HAP-1 (cell line): ENCODE results near the gene JPH2.

ENCODE experiments used
- DNase-seq, 2 experiments: peaks; one replicate each; pipeline ENCODE4 v3.0.0-alpha.2; 2016 to 2020; ENCODE audit warnings: low spot score in 2 of 2
- H3K27me3 ChIP-seq: fragments of 250-450 bp; sonication (Bioruptor Pico); 2 replicates; pipeline ENCODE4 v1.5.1; 2020; ENCODE audit warnings: low read depth, mild to moderate bottlenecking, moderate library complexity
- H3K36me3 ChIP-seq: fragments of 250-450 bp; sonication (Bioruptor Pico); replicated peaks from 2 replicates; pipeline ENCODE4 v1.5.1; 2020; ENCODE audit warnings: mild to moderate bottlenecking
- H3K4me1 ChIP-seq: fragments of 250-450 bp; sonication (Bioruptor Pico); 2 replicates; pipeline ENCODE4 v1.5.1; 2020; ENCODE audit warnings: mild to moderate bottlenecking
- H3K4me3 ChIP-seq: fragments of 250-450 bp; sonication (Bioruptor Pico); 2 replicates; pipeline ENCODE4 v1.5.1; 2020; ENCODE audit warnings: mild to moderate bottlenecking, moderate library complexity
- H3K9me3 ChIP-seq: fragments of 250-450 bp; sonication (Bioruptor Pico); 2 replicates; pipeline ENCODE4 v1.5.1; 2020; ENCODE audit warnings: mild to moderate bottlenecking, moderate library complexity
- in situ Hi-C: fragments of 300-500 bp; cut with MboI; formaldehyde crosslinking; loops from 3 replicates; pipeline ENCODE4 v1.14.3; 2020; ENCODE audit warnings: low sequenced_read_pairs, inconsistent platforms, mixed read lengths

Gene JPH2

DNA sequence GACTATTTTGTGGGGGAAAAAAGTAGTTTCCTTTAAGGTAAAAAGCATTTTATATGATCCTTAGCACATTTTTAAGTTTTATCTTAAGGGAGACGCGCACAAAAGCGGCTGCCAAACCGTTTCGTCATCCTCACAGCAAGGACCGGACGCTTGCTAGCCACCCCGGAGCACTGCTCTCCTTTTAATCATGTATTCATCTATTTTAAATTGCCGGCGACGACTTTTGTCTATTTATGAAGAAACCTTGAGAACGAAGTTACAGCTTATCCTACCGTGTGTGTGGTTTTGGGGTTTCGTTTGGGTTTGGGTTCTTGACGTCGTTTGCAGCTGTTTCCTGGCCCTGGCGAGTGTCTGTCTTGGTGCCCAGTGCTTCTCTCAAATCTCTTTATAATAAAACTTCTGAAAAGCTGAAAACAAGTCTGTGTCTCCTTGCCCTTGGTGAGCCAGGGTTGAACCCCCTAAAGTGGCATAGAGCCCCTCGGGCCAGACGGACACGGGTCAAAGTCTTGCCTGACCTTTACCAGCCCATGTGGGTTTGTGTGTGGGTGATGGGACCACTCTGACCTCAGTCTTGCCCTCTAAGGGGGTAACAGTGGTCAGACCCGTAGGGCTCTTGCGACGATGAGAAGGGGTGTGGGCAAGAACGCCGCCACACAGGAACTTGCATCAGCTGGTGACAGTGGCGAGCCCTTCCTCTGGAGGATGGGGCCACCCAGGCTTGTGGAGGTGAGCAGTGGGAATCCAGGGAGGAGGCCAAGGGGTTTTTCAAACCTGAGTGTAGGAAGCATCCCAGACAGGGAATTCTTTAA, 117.6 kb downstream of the JPH2 start:
- no peaks in the 10 kb centered on the region for H3K9me3 ChIP-seq
- no peaks in the 10 kb centered on the region for H3K4me1 ChIP-seq
- in situ Hi-C loops: no loop called here
- H3K4me3 ChIP-seq: no peak overlapping the region
- H3K36me3 ChIP-seq: no peaks in the 10 kb centered on the region
- no peaks in the 10 kb centered on the region for H3K27me3 ChIP-seq
- DNase-seq: no peak

DNA sequence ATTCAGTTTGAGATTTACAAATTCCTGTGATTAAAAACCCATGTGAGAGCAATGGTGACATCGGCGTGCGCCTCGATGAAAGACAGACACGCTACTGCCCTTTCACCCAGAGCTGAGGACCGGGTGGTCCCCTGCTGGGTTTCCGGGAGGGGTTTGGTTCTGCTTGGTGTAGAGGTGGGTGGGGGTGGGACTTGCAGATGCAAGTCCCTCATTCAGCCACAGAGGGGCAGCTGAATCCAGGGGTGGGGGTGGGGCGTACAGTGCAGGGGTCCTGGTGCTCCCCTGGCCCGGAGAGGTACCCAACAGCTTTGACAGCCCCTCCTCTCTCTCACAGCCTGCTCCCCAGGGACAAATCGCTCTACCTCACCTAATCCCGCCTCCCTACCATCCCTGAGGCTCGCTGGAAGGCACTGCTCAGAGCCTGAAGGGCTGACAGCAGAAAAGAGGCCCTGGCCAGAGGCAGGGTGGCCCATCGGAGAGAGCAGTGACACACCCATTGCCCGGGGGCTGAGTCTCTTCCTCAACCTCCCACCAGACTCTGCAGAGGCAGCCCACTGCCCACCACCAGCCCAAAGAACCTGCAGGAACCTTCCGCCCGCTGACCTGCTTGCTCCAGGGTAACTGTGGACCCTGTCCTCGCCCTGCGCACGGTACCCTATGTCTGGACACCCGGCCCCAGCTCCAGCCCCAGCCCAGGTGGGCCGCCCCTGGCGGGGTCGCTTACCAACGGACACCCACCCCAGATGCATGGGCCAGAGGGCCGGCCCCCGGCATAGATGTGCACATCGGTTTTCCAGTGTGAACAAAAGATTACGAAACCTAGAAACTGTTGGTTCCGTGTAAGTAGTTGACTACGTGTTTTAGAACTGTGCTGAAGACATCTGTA, 118.4 kb downstream of the JPH2 start:
- Histone ChIP-seq H3K9me3 (no peaks in the 10 kb centered on the region), H3K27me3 (no peaks in the 10 kb centered on the region), H3K4me3 (no peak overlapping the region), H3K36me3 (no peaks in the 10 kb centered on the region), H3K4me1 (no peaks in the 10 kb centered on the region)
- no peak for DNase-seq
- in situ Hi-C loops: no loop called here

- no peaks in the 10 kb centered on the region for H3K9me3 ChIP-seq
- no peak overlapping the region for H3K4me3 ChIP-seq
- no peaks in the 10 kb centered on the region for H3K36me3 ChIP-seq
- in situ Hi-C loops: no loop called here
- no peak for DNase-seq
- no peaks in the 10 kb centered on the region for H3K4me1 ChIP-seq
- no peaks in the 10 kb centered on the region for H3K27me3 ChIP-seq
Observed at GRCh38 chr20:44067650-44068081, 119.3 kb downstream of the JPH2 start.

DNA sequence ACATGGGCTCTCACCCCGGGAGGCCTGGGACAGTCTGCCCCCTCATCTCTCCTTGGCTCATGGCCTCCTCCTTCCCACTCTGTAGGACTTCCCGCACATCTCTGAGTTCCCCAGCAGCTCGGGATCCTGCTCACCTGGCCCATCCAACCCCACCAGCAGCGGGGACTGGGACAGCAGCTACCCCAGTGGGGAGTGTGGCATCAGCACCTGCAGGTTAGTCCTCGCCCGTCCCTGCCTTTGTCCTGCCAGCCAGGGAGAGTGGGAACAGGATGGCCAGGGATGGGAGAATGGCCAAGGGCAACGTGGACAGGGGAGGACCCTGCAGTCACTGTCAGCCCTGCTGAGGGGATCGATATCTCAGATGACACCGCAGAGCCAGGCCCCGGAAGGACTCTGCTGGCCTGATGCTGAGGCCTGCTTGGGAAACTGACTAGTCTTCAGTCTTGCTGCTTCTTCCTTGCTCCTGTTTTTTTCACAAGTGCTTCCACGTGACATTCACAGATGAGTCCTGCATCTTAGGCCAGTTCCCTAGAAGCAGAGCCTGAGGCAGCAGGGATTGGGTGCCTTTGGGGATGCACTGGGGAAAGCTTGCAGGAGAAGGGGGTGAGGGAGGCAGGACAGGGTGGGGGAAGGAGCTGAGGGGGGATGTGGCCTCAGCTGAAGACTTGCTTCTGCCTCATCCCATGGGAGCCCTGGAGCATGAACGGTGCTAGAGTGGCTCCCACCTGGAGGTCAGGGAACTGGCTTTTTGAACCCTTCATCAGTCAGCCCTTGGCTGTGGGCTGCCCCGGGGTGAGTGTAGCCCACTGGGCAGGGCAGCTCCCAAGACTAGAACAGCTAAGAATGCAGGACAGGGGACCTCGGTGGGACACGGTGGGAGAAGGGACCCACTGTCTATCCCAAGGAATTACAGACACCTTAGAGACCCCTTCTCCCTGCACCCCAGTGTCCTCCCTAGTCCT, 120.1 kb downstream of the JPH2 start:
- in situ Hi-C loops: no loop called here
- H3K27me3 ChIP-seq: no peaks in the 10 kb centered on the region
- DNase-seq: no peak
- H3K9me3 ChIP-seq: no peaks in the 10 kb centered on the region
- H3K4me3 ChIP-seq: no peak overlapping the region
- no peaks in the 10 kb centered on the region for H3K4me1 ChIP-seq
- no peaks in the 10 kb centered on the region for H3K36me3 ChIP-seq

- Histone ChIP-seq H3K9me3 (no peaks in the 10 kb centered on the region), H3K4me1 (no peaks in the 10 kb centered on the region), H3K4me3 (no peak overlapping the region), H3K27me3 (peaks cover 5% of the 10 kb centered on the region; the same call in 1 of the 2 replicates), H3K36me3 (no peaks in the 10 kb centered on the region)
- in situ Hi-C loops: no loop called here
- DNase-seq: no peak
Observed at GRCh38 chr20:44065401-44066340, 121.3 kb downstream of the JPH2 start.

DNA sequence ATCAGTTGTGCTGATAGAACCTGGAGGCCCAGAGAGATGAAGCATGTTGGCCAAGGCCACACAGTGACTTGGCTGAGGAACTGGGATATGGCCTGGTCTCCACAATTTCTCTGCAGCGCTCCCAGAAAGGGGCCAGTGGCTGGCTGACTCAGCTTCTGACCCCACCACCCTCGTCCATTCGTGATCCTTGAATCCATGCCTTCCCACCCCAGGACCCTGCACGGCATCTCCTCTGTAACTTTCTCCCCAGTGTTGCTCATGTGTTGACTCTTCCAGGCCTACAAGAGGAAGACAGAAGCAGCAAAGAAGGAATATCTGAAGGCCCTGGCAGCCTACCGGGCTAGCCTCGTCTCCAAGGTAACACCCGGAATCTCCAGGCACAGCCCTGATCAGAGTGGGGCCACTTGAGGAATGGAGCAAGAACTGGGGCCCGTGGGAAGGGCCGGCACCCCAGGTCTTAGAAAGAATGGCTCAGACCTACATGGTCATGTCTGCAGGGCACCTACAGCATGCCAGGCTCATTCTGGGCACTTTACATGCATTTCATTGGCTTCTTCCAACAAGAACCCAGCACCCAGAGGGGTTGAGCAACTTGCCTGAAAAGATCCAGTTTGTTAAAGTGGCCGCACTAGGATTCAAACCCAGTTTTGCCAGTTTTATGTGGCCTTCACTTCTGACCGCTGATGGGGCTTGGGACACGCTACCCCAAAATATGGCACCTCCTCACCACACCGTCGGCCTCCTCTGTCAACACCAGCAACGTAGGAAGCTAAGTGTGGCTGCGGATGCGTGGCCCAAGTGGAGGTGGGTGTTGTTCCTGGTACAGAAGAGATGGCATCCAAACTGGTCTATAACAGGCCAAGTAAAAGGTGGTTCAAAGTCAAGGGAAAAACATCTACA, 122.2 kb downstream of the JPH2 start:
- H3K36me3 ChIP-seq: no peaks in the 10 kb centered on the region
- H3K27me3 ChIP-seq: peaks cover 5% of the 10 kb centered on the region; the same call in 1 of the 2 replicates
- H3K4me1 ChIP-seq: no peaks in the 10 kb centered on the region
- no peak for DNase-seq
- in situ Hi-C loops: no loop called here
- no peaks in the 10 kb centered on the region for H3K9me3 ChIP-seq
- H3K4me3 ChIP-seq: no peak overlapping the region
